ENCODE measurements around the gene PSMG3.

DNA sequence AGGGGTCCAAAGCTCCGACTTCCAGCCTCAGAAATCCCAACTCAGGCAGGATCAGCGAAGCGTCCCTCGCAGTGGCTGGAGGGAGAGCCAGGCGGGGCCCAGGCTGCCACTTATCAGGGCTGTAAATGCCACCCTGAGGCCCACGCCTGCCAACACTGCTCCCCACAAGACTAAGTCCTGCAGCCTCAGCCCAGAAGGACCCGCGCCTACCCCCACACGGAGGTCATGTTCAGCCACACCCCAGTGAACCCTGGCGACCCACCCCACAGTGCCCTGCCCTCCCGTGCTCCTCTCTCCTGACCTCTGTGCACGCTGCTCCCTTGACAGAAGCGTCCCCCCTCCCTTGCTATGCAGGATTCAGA is 3.2 kb downstream of the PSMG3 start:
- TF ChIP-seq CTCF (IDR thresholded peaks at IDR 0.05) (no peak), POLR2A (IDR thresholded peaks at IDR 0.05; ENCODE audit: low read depth) (no peak), POLR2AphosphoS5 (IDR thresholded peaks at IDR 0.05) (no peak), EP300 (IDR thresholded peaks at IDR 0.05) (no peak)

Data from esophagus muscularis mucosa (tissue), 4 donors.